Parathyroid adenoma (tissue), 2 donors: Measurements from ENCODE around the gene RASGEF1C.

Source experiments
- H2AFZ ChIP-seq: fragments of 300-600 bp; sonication (generic); one replicate; pipeline ENCODE4 v1.7.0; 2017; ENCODE audit warnings: antibody characterized with exemption, mild to moderate bottlenecking
- H3K27ac ChIP-seq: fragments of 300-600 bp; sonication (generic); one replicate; pipeline ENCODE4 v1.7.0; 2017
- H3K27me3 ChIP-seq: fragments of 300-600 bp; sonication (generic); one replicate; pipeline ENCODE4 v1.7.0; 2017; ENCODE audit warnings: low read length; ENCODE audit not compliant: control insufficient read depth, insufficient read depth
- H3K36me3 ChIP-seq: fragments of 300-600 bp; sonication (generic); one replicate; pipeline ENCODE4 v1.7.0; 2017; ENCODE audit warnings: low read length; ENCODE audit not compliant: control insufficient read depth, insufficient read depth
- H3K4me1 ChIP-seq: fragments of 300-600 bp; sonication (generic); one replicate; pipeline ENCODE4 v1.7.0; 2017; ENCODE audit warnings: control low read depth
- H3K4me2 ChIP-seq: fragments of 300-600 bp; sonication (generic); one replicate; pipeline ENCODE4 v1.7.0; 2017; ENCODE audit warnings: low read length
- H3K4me3 ChIP-seq: fragments of 300-600 bp; sonication (generic); one replicate; pipeline ENCODE4 v1.7.0; 2017; ENCODE audit warnings: low read depth, low read length
- H3K79me2 ChIP-seq: fragments of 300-600 bp; sonication (generic); one replicate; pipeline ENCODE4 v1.7.0; 2017; ENCODE audit warnings: control low read depth
- H3K9ac ChIP-seq: fragments of 300-600 bp; sonication (generic); one replicate; pipeline ENCODE4 v1.7.0; 2017; ENCODE audit warnings: mild to moderate bottlenecking
- H3K9me3 ChIP-seq: fragments of 300-600 bp; sonication (generic); one replicate; pipeline ENCODE4 v1.7.0; 2017; ENCODE audit warnings: low read length; ENCODE audit not compliant: control insufficient read depth
- TF ChIP-seq, protein P1 (sequence below): fragments of 300-600 bp; sonication (generic); IDR thresholded peaks from one replicate; pipeline ENCODE4 v1.7.0; 2017; ENCODE audit warnings: antibody characterized with exemption, mild to moderate bottlenecking
- donor health status: primary hyperparathyroidism.

RASGEF1C gene

GRCh38 chr5:180159756-180160155 is 49.3 kb downstream of the RASGEF1C start:
- no peaks in the 10 kb centered on the region for H3K36me3 ChIP-seq
- H2AFZ ChIP-seq: no peak overlapping the region
- H3K4me1 ChIP-seq: no peaks in the 10 kb centered on the region
- H3K9me3 ChIP-seq: no peaks in the 10 kb centered on the region
- H3K27me3 ChIP-seq: no peaks in the 10 kb centered on the region
- no peaks in the 10 kb centered on the region for H3K79me2 ChIP-seq
- no peak overlapping the region for H3K9ac ChIP-seq
- no peak overlapping the region for H3K4me2 ChIP-seq
- TF ChIP-seq, protein P1, sequence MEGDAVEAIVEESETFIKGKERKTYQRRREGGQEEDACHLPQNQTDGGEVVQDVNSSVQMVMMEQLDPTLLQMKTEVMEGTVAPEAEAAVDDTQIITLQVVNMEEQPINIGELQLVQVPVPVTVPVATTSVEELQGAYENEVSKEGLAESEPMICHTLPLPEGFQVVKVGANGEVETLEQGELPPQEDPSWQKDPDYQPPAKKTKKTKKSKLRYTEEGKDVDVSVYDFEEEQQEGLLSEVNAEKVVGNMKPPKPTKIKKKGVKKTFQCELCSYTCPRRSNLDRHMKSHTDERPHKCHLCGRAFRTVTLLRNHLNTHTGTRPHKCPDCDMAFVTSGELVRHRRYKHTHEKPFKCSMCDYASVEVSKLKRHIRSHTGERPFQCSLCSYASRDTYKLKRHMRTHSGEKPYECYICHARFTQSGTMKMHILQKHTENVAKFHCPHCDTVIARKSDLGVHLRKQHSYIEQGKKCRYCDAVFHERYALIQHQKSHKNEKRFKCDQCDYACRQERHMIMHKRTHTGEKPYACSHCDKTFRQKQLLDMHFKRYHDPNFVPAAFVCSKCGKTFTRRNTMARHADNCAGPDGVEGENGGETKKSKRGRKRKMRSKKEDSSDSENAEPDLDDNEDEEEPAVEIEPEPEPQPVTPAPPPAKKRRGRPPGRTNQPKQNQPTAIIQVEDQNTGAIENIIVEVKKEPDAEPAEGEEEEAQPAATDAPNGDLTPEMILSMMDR: no peak
- H3K4me3 ChIP-seq: no peak overlapping the region
- H3K27ac ChIP-seq: no peak overlapping the region

GRCh38 chr5:180157866-180158265 is 51.1 kb downstream of the RASGEF1C start:
- H2AFZ ChIP-seq: no peak overlapping the region
- H3K4me3 ChIP-seq: no peak overlapping the region
- H3K36me3 ChIP-seq: no peaks in the 10 kb centered on the region
- no peaks in the 10 kb centered on the region for H3K79me2 ChIP-seq
- no peak overlapping the region for H3K4me2 ChIP-seq
- H3K27ac ChIP-seq: no peak overlapping the region
- no peak overlapping the region for H3K9ac ChIP-seq
- H3K9me3 ChIP-seq: no peaks in the 10 kb centered on the region
- H3K27me3 ChIP-seq: no peaks in the 10 kb centered on the region
- H3K4me1 ChIP-seq: no peaks in the 10 kb centered on the region
- TF ChIP-seq, protein P1: no peak

DNA sequence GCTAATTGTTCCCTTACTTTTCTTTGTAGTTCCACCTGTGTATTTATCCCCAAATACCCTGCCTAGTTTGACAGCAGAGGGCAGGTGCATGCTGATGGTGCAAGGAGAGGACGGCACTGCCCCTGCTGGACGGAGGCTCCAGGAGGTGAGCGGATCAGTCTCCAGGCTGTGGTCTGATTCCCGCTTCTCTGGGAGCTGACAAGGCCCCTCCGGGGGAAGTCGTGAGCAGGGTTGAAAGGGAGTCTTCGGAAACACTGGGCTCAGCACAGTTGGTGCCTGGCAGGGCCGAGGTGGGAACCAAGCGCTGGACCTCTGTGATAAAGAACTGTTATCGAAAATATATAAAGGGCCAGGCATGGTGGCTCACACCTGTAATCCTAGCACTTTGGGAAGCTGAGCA is 52.9 kb downstream of the RASGEF1C start:
- TF ChIP-seq, protein P1: no peak
- Histone ChIP-seq H3K9ac (no peak overlapping the region), H3K4me3 (no peak overlapping the region), H3K27me3 (no peaks in the 10 kb centered on the region), H3K27ac (no peak overlapping the region), H3K36me3 (no peaks in the 10 kb centered on the region), H3K79me2 (no peaks in the 10 kb centered on the region), H2AFZ (no peak overlapping the region), H3K9me3 (no peaks in the 10 kb centered on the region), H3K4me2 (no peak overlapping the region), H3K4me1 (no peaks in the 10 kb centered on the region)

- no peaks in the 10 kb centered on the region for H3K9me3 ChIP-seq
- TF ChIP-seq, protein P1: no peak
- no peak overlapping the region for H3K27ac ChIP-seq
- H3K4me3 ChIP-seq: no peak overlapping the region
- H3K36me3 ChIP-seq: no peaks in the 10 kb centered on the region
- no peaks in the 10 kb centered on the region for H3K27me3 ChIP-seq
- H2AFZ ChIP-seq: no peak overlapping the region
- H3K4me2 ChIP-seq: no peak overlapping the region
- no peak overlapping the region for H3K9ac ChIP-seq
- no peaks in the 10 kb centered on the region for H3K79me2 ChIP-seq
- no peaks in the 10 kb centered on the region for H3K4me1 ChIP-seq
Measured at GRCh38 chr5:180155365-180155926, 53.6 kb downstream of the RASGEF1C start.

DNA sequence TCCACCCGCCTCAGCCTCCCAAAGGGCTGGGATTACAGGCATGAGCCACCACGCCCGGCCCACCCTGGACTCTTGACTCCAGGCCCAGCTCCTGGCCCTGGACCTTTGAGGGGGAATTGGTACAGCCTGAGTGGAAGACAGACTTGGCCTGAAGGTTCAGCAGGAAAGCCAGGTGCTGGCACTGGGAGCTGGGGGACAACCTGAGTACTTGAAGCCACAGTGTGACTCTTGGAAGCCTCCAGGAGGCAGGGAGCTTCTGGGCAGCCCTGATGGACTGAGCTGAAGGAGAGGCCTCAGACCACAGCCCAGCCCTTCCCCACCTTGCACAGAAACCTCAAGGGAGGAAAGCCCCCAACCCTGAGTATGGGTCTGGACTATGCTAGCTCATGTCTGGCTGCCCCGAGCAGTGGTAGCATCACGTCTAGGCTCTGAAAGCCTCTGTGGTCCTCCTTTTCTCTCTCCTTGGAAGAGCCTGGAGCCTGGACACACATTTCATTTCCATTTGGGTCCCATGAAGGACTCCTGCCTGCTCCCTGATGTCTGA is 54.1 kb downstream of the RASGEF1C start:
- H3K79me2 ChIP-seq: no peaks in the 10 kb centered on the region
- no peaks in the 10 kb centered on the region for H3K36me3 ChIP-seq
- H3K9me3 ChIP-seq: no peaks in the 10 kb centered on the region
- H2AFZ ChIP-seq: no peak overlapping the region
- no peak overlapping the region for H3K27ac ChIP-seq
- H3K4me1 ChIP-seq: no peaks in the 10 kb centered on the region
- TF ChIP-seq, protein P1: no peak
- H3K4me2 ChIP-seq: no peak overlapping the region
- H3K4me3 ChIP-seq: no peak overlapping the region
- no peaks in the 10 kb centered on the region for H3K27me3 ChIP-seq
- H3K9ac ChIP-seq: no peak overlapping the region
